GM18519 (cell line): ENCODE data around the gene TMEM98.
"Not testable (repeated sequence)": the region's sequence is repeated elsewhere in the genome, so short reads cannot be mapped to it uniquely, and the experiment has no call there.

Source experiments
- ATAC-seq: cut with Tn5 transposase; IDR thresholded peaks from one replicate; pipeline ENCODE4 v1.9.1; 2021; ENCODE audit warnings: mild to moderate bottlenecking, moderate library complexity; ENCODE audit not compliant: unreplicated experiment, low FRiP score

Gene TMEM98

GRCh38 chr17:32971171-32971570, 43.2 kb downstream of the TMEM98 start:
- no peak for ATAC-seq

- no peak for ATAC-seq
These were observed 48.2 kb downstream of the TMEM98 start for GRCh38 chr17:32976131-32976530.

GRCh38 chr17:32976605-32977004, 48.7 kb downstream of the TMEM98 start:
- no peak for ATAC-seq

GRCh38 chr17:32980230-32980629, 52.3 kb downstream of the TMEM98 start:
- no peak for ATAC-seq

GRCh38 chr17:32981611-32982010, 53.7 kb downstream of the TMEM98 start:
- ATAC-seq: not testable (repeated sequence)

GRCh38 chr17:32985050-32985756, 57.2 kb downstream of the TMEM98 start:
- ATAC-seq: no peak

GRCh38 chr17:32987453-32987805, 59.5 kb downstream of the TMEM98 start:
- ATAC-seq: not testable (repeated sequence)

- not testable (repeated sequence) for ATAC-seq
These were observed 59.9 kb downstream of the TMEM98 start for GRCh38 chr17:32987868-32988267.

GRCh38 chr17:32988481-32989101, 60.6 kb downstream of the TMEM98 start:
- no peak for ATAC-seq

GRCh38 chr17:32992321-32993033, 64.5 kb downstream of the TMEM98 start:
- ATAC-seq: no peak

GRCh38 chr17:32993977-32994376, 66.0 kb downstream of the TMEM98 start:
- no peak for ATAC-seq
